Astrocyte of the cerebellum (primary cell): Measurements from ENCODE around the gene CES2.

ENCODE experiments used
- DNase-seq: peaks from one replicate; pipeline ENCODE4 v3.0.0-alpha.2; 2011; ENCODE audit warnings: low read depth
- H3K4me3 ChIP-seq: 2 replicates; pipeline ENCODE4 v1.5.1; 2011; ENCODE audit warnings: mild to moderate bottlenecking, low read depth, low read length, moderate library complexity
- CTCF ChIP-seq: IDR thresholded peaks from 2 replicates; pipeline ENCODE4 v1.5.1; 2012; ENCODE audit warnings: low read length, low read depth, moderate library complexity, mild to moderate bottlenecking; ENCODE audit errors: missing control alignments
- in situ Hi-C: cut with HindIII; loops from 2 replicates; pipeline ENCODE4 v1.10.0; 2017; ENCODE audit warnings: low sequenced_read_pairs

Gene CES2

GRCh38 chr16:66905633-66906539 is 29.4 kb upstream of the CES2 start:
- no peak for DNase-seq
- in situ Hi-C loops, result no loop called here
- no peak for TF ChIP-seq CTCF
- H3K4me3 ChIP-seq, result no peak overlapping the region

- DNase-seq, result no peak
- H3K4me3 ChIP-seq, result no peak overlapping the region
- TF ChIP-seq CTCF, result no peak
- in situ Hi-C loops, result no loop called here
Measured at GRCh38 chr16:66906916-66907836, 28.1 kb upstream of the CES2 start.

GRCh38 chr16:66908116-66908515 is 27.2 kb upstream of the CES2 start:
- in situ Hi-C loops, result no loop called here
- DNase-seq, result no peak
- TF ChIP-seq CTCF, result no peak
- H3K4me3 ChIP-seq, result no peak overlapping the region

GRCh38 chr16:66908762-66909559 is 26.4 kb upstream of the CES2 start:
- in situ Hi-C loops, result no loop called here

GRCh38 chr16:66910175-66910940 is 25.0 kb upstream of the CES2 start:
- no peak for TF ChIP-seq CTCF
- in situ Hi-C loops, result no loop called here
- no peak overlapping the region for H3K4me3 ChIP-seq
- no peak for DNase-seq

More at GRCh38 chr16:66908762-66909559, 26.4 kb upstream of the CES2 start:
- no peak for TF ChIP-seq CTCF
- no peak for DNase-seq
- H3K4me3 ChIP-seq, result no peak overlapping the region
